Measurements from ENCODE around the gene FGGY. TPM values are rescaled to one million over a fixed set of nuclear protein-coding genes. Genes with fewer than 3 reads are reported as not detected.
"Not testable (repeated sequence)": the region's sequence is repeated elsewhere in the genome, so short reads cannot be mapped to it uniquely, and the experiment has no call there.

Gene FGGY
- total RNA-seq, 1 experiment from 2014 or later = 10.2 TPM

- in situ Hi-C loops (cut with HindIII; ENCODE audit: low sequenced_read_pairs) = no loop called here
Observed at GRCh38 chr1:59282951-59283350, 13.9 kb upstream of the FGGY start.

DNA sequence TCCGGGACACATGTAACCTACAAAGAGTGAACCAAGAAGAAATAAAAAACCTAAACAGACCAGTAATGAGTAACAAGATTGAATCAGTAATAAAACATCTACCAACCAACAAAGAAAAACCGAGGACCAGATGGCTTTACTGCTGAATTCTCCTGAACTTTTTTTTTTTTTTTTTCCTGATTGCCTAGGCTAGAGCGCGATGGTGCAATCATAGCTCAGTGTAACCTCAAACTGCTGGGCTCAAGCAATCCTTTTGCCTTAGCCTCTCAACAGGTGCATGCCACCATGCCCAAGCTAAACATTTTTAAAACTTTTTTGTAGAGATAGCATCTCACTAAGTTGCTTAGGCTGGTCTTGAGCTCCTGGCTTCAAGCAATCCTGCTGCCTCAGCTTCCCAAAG, 11.2 kb upstream of the FGGY start:
- no peak for DNase-seq (ENCODE audit: low spot score)
- in situ Hi-C loops (cut with HindIII; ENCODE audit: low sequenced_read_pairs) = no loop called here

More at GRCh38 chr1:59282951-59283350, 13.9 kb upstream of the FGGY start:
- no peak for DNase-seq (ENCODE audit: low spot score)

GRCh38 chr1:59288046-59288445, 8.8 kb upstream of the FGGY start:
- no peak for DNase-seq (ENCODE audit: low spot score)
- in situ Hi-C loops (cut with HindIII; ENCODE audit: low sequenced_read_pairs) = no loop called here

DNA sequence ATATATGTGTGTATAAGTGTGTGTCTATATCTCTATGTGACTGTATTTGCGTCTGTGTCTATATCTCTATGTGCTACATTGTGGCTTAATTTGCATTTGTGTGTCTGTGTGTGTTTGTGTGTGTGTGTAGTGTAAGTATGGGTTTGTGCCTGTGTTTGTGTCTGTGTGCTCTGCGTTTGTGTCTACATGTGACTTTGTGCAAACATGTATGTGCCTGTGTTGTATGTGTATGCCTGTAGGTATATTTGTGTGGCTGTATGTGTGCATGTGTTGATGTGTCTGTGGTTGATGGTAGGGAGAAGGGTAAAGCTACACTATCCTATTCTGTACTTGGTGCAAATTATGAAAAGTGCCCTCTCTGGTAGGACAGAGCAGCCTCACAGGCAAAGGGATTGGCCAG, 7.3 kb upstream of the FGGY start:
- in situ Hi-C loops (cut with HindIII; ENCODE audit: low sequenced_read_pairs) = no loop called here
- no peak for DNase-seq (ENCODE audit: low spot score)

- no peak for DNase-seq (ENCODE audit: low spot score)
- in situ Hi-C loops (cut with HindIII; ENCODE audit: low sequenced_read_pairs) = no loop called here
Observed at GRCh38 chr1:59290193-59290949, 6.5 kb upstream of the FGGY start.

DNA sequence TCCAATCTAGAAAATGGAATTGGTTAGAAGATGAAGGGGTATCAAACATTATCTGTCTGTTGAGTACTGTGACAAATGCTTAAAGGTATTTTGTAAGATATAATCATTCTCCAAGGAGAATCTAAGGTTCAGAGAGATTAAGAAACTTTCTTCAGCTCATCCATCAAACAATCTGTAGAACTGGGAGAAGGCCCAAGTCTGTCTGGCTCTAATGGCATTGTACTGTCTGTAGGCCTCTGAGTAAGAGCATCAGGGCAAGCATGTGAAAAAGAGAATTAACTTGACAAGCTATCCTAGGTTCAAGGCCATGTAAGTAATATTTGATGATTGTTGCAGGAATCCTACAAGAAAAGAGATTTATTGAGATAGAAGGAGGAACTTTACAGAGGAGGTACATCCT, 5.3 kb upstream of the FGGY start:
- in situ Hi-C loops (cut with HindIII; ENCODE audit: low sequenced_read_pairs) = no loop called here
- DNase-seq (ENCODE audit: low spot score) = no peak

DNA sequence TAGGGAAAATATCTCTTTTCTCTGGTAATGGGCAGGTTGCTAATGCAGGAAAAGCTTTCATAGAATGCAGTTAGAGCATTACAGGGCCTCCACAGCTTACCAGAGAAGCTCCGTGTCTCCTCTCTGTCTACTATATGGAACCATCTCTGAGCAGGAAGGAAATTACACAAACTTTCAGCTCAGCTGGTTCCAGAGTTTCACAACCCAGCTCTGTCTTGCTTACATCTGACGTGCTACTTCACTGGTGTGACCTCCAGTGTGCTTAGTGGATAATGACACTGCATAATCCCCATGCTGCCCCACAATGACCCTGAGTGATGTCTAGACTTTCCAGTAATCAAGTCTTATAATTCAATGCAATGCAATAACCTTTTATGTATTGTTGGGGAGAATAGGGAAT, 4.3 kb upstream of the FGGY start:
- in situ Hi-C loops (cut with HindIII; ENCODE audit: low sequenced_read_pairs) = no loop called here
- no peak for DNase-seq (ENCODE audit: low spot score)

GRCh38 chr1:59293206-59293605, 3.7 kb upstream of the FGGY start:
- DNase-seq (ENCODE audit: low spot score) = no peak
- in situ Hi-C loops (cut with HindIII; ENCODE audit: low sequenced_read_pairs) = no loop called here

GRCh38 chr1:59293849-59294248, 3.0 kb upstream of the FGGY start:
- in situ Hi-C loops (cut with HindIII; ENCODE audit: low sequenced_read_pairs) = no loop called here
- no peak for DNase-seq (ENCODE audit: low spot score)

- in situ Hi-C loops (cut with HindIII; ENCODE audit: low sequenced_read_pairs) = no loop called here
- DNase-seq (ENCODE audit: low spot score) = no peak
Observed at GRCh38 chr1:59294423-59294822, 2.5 kb upstream of the FGGY start.

GRCh38 chr1:59295618-59296017, 1.3 kb upstream of the FGGY start:
- in situ Hi-C loops (cut with HindIII; ENCODE audit: low sequenced_read_pairs) = no loop called here

DNA sequence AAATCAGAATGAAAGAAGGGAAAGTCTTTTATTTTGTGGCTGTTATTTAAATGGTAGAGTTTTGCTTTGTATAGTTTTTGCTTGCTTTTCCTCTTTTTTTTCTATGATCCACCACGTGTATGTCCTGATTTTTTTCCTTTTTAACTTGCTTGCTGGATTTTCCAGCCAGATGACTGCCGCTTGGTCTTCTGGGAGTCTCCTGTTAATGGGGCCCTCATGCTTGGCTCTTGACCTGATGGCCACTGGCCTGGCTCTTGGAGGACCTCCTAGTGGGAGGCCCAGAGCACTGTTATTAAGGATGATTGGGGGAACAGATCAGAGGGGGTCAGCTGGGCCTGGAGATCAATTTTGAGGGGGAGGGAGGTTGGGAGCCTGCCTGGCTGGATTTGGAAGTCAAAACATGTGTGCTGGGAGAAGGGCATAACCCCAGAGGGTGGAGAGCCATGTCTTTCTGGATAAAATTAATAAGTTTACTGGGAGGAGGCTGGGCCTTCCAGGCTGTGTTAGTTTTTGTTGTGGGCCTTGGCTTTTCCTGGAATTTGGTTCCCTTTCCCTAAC, 1.2 kb downstream of the FGGY start:
- no peak for DNase-seq (ENCODE audit: low spot score)
- in situ Hi-C loops (cut with HindIII; ENCODE audit: low sequenced_read_pairs) = no loop called here

More at GRCh38 chr1:59295618-59296017, 1.3 kb upstream of the FGGY start:
- no peak for DNase-seq (ENCODE audit: low spot score)

DNA sequence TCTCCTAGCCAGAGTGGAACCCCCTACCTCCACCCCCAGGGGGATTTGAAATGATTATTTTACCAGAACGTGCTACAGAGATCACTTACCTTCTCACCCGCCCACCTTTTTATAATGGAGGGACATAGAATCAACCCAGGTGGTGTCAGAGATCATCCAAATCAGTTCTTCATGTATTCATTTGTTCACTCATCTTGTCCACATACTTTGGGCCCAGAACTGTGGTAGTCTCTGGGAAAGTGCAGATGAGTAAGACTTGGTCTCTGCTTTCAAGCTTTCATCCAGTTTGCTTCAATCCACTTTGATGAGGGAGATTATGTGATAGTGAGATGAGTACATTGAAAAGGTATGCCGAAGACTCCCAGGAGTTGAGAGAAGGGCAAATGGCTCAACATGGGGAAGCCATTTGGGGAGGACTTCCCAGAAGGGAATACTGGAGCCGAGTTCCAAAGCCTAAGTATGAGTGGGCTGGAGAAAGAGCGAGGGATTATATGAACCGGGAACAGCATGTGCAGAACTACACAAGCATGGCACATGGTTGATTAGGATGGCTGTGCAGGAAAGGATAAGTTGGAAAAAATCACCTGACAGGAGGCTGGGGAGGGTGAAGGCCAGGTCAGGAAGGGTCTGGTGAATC, 1.9 kb downstream of the FGGY start:
- in situ Hi-C loops (cut with HindIII; ENCODE audit: low sequenced_read_pairs) = no loop called here
- no peak for DNase-seq (ENCODE audit: low spot score)

- DNase-seq (ENCODE audit: low spot score); in situ Hi-C loops (cut with HindIII; ENCODE audit: low sequenced_read_pairs): not testable (repeated sequence)
Observed at GRCh38 chr1:59299670-59300069, 2.8 kb downstream of the FGGY start.

DNA sequence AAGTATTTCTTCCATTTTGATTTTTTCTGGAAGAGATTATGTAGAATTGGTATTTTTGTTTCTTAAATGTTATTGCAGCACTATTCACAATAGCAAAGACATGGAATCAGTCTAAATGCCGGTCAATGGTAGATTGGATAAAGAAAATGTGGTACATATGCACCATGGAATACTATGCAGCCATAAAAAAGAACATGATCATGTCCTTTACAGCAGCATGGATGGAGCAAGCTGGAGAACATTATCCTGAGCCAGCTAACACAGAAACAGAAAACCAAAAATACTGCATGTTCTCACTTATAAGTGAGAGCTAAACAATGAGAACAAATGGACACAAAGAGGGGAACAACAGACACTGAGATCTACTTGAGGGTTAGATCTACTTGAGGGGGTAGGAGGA, 5.4 kb downstream of the FGGY start:
- in situ Hi-C loops (cut with HindIII; ENCODE audit: low sequenced_read_pairs) = no loop called here
- no peak for DNase-seq (ENCODE audit: low spot score)

GRCh38 chr1:59302871-59303270, 6.0 kb downstream of the FGGY start:
- in situ Hi-C loops (cut with HindIII; ENCODE audit: low sequenced_read_pairs) = no loop called here

GRCh38 chr1:59305188-59305587, 8.3 kb downstream of the FGGY start:
- DNase-seq (ENCODE audit: low spot score) = no peak
- in situ Hi-C loops (cut with HindIII; ENCODE audit: low sequenced_read_pairs) = no loop called here

More at GRCh38 chr1:59302871-59303270, 6.0 kb downstream of the FGGY start:
- no peak for DNase-seq (ENCODE audit: low spot score)

DNA sequence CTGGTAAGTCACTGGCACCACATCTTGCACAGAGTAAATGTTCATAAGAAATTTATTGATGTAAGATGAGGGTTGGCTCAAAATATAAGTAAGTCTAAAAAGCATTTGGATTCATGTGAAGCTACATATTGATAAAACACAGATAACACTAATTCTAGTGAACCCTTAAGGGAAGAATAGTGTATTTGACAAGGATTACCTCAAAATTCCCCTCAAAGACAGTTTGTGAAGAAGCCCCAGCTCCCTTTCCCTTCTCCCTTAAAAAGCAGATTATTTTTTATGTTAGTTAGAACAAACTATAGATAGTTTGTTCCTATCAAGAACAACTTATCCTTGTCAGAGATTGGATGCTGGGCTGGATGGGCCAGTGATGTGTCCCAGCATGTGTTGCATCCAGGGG, 10.7 kb downstream of the FGGY start:
- no peak for DNase-seq (ENCODE audit: low spot score)
- in situ Hi-C loops (cut with HindIII; ENCODE audit: low sequenced_read_pairs) = no loop called here

DNA sequence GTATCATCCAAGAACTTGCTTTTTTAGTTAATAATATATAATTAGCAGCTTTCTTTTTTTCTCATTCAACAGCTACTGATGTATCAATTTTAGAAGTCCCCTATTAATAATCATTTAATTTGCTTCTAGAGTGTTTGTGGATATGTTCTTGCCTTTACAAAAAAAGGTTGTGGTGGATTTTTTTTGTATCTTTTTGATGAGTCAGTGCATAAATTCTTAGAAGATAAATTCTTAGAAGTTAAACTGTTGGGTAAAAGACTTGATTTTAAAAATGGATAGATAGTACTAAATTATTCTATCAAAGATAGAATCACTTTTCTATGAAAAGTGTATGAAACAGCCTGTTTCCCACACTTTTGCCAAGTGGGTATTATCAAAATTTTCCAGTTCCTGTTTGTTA, 11.9 kb downstream of the FGGY start:
- in situ Hi-C loops (cut with HindIII; ENCODE audit: low sequenced_read_pairs) = no loop called here
- no peak for DNase-seq (ENCODE audit: low spot score)

DNA sequence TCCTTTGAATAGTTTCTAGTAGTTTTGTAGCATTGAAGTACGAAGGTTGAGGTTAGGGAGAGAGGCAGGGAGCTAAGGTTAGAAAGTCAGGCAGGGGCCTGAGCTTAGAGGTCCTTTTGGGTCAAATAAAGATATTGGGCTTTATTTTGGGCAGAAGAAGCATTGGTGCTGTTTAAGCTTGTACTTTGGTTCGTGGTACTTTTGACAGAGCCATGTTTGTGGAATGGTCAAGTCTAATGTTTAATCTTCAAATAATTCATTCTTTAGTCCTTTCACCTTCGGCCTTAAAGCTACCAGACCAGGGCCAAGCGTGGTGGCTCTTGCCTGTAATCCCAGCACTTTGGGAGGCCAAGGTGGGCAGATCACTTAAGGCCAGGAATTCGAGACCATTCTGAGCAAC, 12.5 kb downstream of the FGGY start:
- DNase-seq (ENCODE audit: low spot score) = no peak
- in situ Hi-C loops (cut with HindIII; ENCODE audit: low sequenced_read_pairs) = no loop called here

Measured in G401 (cell line).